Activated T-helper 2 cell treated with anti-CD3 and anti-CD28 coated beads, Interferon-gamma antibody, Interleukin-2, Interleukin-4, amounts not matched to agents 10 μg/mL and 5 μg/mL and 100 μg/mL, durations not matched to agents 14 hours and 24 hours and 36 hours (primary cell): ENCODE data around the gene SHANK1. TPM values are rescaled to one million over a fixed set of nuclear protein-coding genes. Genes with fewer than 3 reads are reported as not detected.
"Not testable (repeated sequence)": the region's sequence is repeated elsewhere in the genome, so short reads cannot be mapped to it uniquely, and the experiment has no call there.

ENCODE experiments used
- DNase-seq: peaks from one replicate; pipeline ENCODE4 v3.0.0; 2021; ENCODE audit warnings: low spot score
- H3K27ac Mint-ChIP-seq: one replicate; pipeline ENCODE4 v1.8.0; 2021; ENCODE audit warnings: mixed read lengths
- H3K27me3 Mint-ChIP-seq: one replicate; pipeline ENCODE4 v1.8.0; 2021; ENCODE audit warnings: low read depth, mixed read lengths
- H3K36me3 Mint-ChIP-seq: one replicate; pipeline ENCODE4 v1.8.0; 2021; ENCODE audit warnings: low read depth, mixed read lengths
- H3K4me1 Mint-ChIP-seq: one replicate; pipeline ENCODE4 v1.8.0; 2021; ENCODE audit warnings: low read depth, mixed read lengths
- H3K4me3 Mint-ChIP-seq: one replicate; pipeline ENCODE4 v1.8.0; 2021; ENCODE audit warnings: low read depth, mild to moderate bottlenecking, moderate library complexity, mixed read lengths
- H3K9me3 Mint-ChIP-seq: one replicate; pipeline ENCODE4 v1.8.0; 2021; ENCODE audit warnings: mixed read lengths
- intact Hi-C: fragments of 100-400 bp; cut with micrococcal nuclease; formaldehyde crosslinking; loops from one replicate; pipeline ENCODE4 v1.15.1; 2023
- total RNA-seq: library from RNA; stranded (reverse); gene quantifications from 2 replicates; pipeline ENCODE4 v1.2.3, GENCODE V29; 2022

Gene SHANK1
- total RNA-seq, 1 donor from 2014 or later, result not detected

DNA sequence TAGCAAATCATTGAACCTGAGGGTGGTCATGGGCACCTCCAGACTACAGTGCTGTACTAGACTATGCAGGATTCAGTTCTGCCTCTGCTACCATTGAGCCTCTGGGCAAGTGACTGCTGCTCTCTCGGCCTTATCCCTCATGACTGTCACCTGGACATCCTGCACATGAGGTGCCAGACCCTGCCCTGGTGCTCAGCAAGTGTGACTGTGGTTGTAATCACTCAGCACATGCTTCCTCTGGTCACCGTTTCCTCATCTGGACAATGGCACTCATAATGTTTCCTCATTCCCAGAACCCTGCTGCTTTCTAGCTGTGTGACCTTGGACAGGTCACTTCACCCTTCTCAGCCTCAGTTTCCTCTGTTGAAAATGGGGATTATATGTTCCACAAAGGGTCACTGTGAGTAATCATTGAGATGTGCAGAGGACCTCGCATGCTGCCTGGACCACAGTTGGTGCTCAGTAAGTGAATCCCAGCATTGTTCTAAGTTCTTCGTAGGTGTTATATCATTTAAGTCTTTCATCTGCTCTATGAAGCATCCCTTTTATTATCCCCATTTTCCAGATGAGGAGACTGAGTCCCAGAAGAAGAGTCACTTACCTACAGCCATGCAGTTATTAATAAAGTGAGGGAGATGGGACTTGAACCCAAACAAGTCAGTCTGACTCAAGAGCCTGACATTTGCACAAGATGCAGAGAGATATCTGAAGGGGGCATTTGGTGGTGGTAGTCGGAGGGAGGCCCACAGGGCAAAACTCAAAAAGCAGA, 83.1 kb downstream of the SHANK1 start:
- no peak for DNase-seq
- peaks cover 29% of the 10 kb centered on the region for H3K27me3 Mint-ChIP-seq
- no peak overlapping the region for H3K27ac Mint-ChIP-seq
- H3K36me3 Mint-ChIP-seq, result no peaks in the 10 kb centered on the region
- intact Hi-C loops, result no loop called here
- no peak overlapping the region for H3K4me3 Mint-ChIP-seq
- peaks cover 2% of the 10 kb centered on the region for H3K4me1 Mint-ChIP-seq
- peaks cover 16% of the 10 kb centered on the region for H3K9me3 Mint-ChIP-seq

DNA sequence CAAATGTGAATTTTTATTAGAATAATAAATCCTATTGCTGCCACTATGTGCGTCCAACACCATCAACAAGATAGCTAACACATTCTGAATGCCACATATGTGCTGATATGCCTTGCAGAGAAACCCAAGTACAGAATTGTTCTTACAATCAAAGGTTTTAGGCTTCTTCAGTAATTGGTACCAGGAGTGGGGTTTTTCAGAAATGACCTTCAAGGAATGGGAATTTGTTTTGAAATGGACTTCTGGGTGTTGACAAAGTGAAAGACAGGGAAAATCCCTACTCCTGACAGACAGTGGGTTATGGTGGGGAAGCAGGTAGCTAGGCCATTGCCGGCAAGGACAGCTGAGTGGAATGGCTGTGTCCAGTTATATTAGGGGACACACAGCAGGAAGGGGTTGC, 85.6 kb downstream of the SHANK1 start:
- no peaks in the 10 kb centered on the region for H3K36me3 Mint-ChIP-seq
- H3K4me1 Mint-ChIP-seq, result no peaks in the 10 kb centered on the region
- intact Hi-C loops, result no loop called here

DNA sequence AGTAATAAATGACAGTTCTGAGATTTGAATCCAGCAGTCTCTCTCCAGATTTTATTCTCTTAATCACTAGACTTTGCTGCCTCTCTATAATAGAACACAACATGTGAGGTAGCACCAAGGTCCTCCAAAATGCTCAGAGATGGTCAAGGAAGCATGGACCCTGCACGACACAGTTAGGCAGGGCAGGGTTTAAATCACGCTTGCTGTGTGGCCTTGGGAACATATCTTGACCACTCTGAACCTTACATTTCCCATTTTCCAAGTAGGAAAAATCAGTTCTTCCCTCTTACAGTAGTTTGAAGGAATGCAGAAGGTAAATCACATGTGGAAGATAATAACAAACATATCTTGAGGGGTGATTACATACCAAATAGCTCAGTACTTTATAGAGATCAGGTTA, 86.2 kb downstream of the SHANK1 start:
- peaks cover 14% of the 10 kb centered on the region for H3K27me3 Mint-ChIP-seq
- no peak for DNase-seq
- peaks cover 16% of the 10 kb centered on the region for H3K9me3 Mint-ChIP-seq
- no peak overlapping the region for H3K27ac Mint-ChIP-seq
- no peaks in the 10 kb centered on the region for H3K36me3 Mint-ChIP-seq
- H3K4me1 Mint-ChIP-seq, result no peaks in the 10 kb centered on the region
- intact Hi-C loops, result no loop called here
- H3K4me3 Mint-ChIP-seq, result no peak overlapping the region

More for the DNA sequence above, 85.6 kb downstream of the SHANK1 start:
- no peak overlapping the region for H3K27ac Mint-ChIP-seq
- DNase-seq, result no peak
- H3K27me3 Mint-ChIP-seq, result peaks cover 20% of the 10 kb centered on the region
- H3K4me3 Mint-ChIP-seq, result no peak overlapping the region
- H3K9me3 Mint-ChIP-seq, result peaks cover 16% of the 10 kb centered on the region

DNA sequence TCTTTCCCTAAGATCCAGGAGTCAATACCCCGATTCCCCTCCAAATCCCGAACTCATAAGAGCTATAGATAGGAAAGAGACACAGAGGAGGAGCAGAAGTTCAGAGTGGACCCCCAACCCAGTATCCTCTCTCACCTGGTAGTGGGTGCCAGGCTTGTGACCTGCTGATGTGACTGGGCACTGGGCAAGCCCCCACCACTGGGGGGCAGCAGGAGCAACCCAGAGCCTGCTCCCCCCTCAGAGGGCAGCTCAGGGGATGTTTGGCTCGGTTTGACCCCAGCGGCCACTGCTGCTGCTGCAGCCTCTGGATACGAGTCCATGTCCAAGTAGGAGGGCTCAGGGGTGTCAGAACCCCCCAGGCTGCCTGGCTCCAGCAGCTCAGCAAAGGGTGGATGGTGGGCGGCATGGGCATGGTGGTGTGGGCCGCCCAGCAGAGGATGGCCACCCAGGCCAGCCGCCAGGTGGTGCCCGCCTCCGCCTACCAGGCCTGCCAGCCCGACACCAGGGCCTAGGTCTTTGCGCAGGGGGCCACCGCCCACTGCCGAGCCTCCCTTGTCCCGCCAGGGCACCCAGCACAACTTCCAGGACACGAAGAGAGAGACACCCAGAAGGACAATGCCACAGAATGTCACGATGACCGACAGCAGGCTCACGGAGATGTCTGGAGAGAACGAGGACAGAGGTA, 87.3 kb downstream of the SHANK1 start:
- H3K4me3 Mint-ChIP-seq, result no peak overlapping the region
- H3K4me1 Mint-ChIP-seq, result no peaks in the 10 kb centered on the region
- intact Hi-C loops, result no loop called here
- no peak for DNase-seq
- peaks cover 16% of the 10 kb centered on the region for H3K9me3 Mint-ChIP-seq
- H3K27me3 Mint-ChIP-seq, result peaks cover 3% of the 10 kb centered on the region
- no peak overlapping the region for H3K27ac Mint-ChIP-seq
- no peaks in the 10 kb centered on the region for H3K36me3 Mint-ChIP-seq

DNA sequence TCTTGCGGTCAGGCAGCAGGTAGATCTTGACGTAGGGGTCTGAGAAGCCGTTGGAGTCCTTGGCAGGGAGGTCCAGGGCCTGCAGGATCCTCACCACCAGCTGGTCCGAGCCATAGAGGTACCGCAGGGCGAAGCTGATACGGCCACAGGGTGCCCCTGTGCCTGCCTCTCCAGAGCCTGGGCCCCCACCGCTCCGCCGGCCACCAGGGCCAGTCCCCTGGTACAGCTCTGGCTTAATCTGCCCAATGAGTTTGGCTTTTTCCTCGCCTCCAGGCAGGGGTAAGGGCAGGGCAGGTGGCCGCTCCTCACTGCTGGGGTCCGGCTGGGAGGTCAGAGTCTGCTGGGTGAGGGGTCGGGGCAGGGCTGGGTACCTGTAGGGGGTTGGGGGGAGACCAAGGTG, 89.8 kb downstream of the SHANK1 start:
- no peak for DNase-seq
- Mint-ChIP-seq H3K4me3 (no peak overlapping the region), H3K27ac (no peak overlapping the region), H3K4me1 (no peaks in the 10 kb centered on the region), H3K27me3 (no peaks in the 10 kb centered on the region), H3K36me3 (no peaks in the 10 kb centered on the region), H3K9me3 (peaks cover 13% of the 10 kb centered on the region)
- intact Hi-C loops, result no loop called here

DNA sequence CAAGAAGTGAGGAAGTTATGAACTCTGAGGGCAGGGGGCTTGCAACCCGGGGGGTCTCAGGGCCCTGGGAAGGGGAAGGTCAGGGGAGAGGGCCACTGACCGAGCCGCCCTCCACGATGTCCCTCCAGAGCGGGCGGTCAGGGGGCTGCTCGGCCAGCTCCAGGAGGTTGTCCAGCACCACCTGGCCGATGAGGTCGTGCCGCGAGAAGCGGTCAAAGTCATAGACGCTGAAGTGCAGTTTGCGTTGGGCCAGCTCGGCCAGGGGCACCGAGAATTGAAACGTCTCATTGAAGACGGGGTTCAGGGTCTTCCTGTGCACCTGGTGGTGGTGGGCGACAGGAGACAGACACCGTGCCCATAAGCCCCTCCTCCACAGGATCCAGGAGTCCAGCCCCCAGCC, 90.4 kb downstream of the SHANK1 start:
- Mint-ChIP-seq H3K27me3 (no peaks in the 10 kb centered on the region), H3K9me3 (peaks cover 12% of the 10 kb centered on the region), H3K36me3 (no peaks in the 10 kb centered on the region), H3K4me1 (no peaks in the 10 kb centered on the region), H3K4me3 (no peak overlapping the region), H3K27ac (no peak overlapping the region)
- no peak for DNase-seq
- intact Hi-C loops, result no loop called here

DNA sequence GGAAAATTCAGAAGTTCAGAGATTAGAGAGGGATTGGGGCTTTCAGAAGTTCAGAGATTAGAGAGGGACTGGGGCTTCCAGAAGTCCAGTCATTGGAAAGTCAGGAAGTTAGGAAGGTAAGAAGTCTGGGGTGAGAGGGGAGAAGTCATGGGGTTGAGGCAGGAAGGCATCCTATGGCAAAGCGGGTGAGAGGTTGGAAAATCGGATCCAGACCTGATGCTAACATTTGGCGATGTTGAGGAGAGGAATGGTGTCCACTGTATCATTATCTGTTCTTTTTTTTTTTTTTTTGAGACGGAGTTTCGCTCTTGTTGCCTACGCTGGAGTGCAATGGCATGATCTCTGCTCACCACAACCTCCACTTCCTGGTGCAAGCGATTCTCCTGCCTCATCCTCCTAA, 91.1 kb downstream of the SHANK1 start:
- Mint-ChIP-seq H3K36me3 (no peaks in the 10 kb centered on the region), H3K9me3 (peaks cover 7% of the 10 kb centered on the region), H3K27ac (no peak overlapping the region), H3K4me3 (no peak overlapping the region), H3K27me3 (no peaks in the 10 kb centered on the region), H3K4me1 (no peaks in the 10 kb centered on the region)
- intact Hi-C loops, result no loop called here
- no peak for DNase-seq

DNA sequence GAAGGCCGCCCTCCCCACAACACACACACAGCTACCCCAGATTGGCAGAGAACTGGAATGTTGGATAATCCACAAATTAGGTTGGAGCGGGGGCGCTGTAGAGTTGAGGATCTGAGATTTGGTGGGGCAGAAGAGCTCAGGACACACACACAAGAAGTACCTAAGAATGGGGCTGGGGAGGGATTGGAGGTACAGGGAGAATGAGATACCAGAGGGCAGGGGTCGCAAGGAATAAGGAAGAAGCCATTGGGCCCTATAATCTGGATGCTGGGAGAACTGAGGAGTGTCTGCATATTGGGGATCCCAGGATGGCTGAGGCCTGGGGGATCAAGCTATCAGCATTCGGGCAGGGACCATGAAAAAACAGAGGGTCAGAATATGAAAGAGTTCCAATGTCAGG, 91.5 kb downstream of the SHANK1 start:
- Mint-ChIP-seq H3K4me1 (no peaks in the 10 kb centered on the region), H3K9me3 (peaks cover 3% of the 10 kb centered on the region), H3K27ac (no peak overlapping the region), H3K4me3 (no peak overlapping the region), H3K36me3 (no peaks in the 10 kb centered on the region), H3K27me3 (no peaks in the 10 kb centered on the region)
- DNase-seq, result no peak
- intact Hi-C loops, result no loop called here

DNA sequence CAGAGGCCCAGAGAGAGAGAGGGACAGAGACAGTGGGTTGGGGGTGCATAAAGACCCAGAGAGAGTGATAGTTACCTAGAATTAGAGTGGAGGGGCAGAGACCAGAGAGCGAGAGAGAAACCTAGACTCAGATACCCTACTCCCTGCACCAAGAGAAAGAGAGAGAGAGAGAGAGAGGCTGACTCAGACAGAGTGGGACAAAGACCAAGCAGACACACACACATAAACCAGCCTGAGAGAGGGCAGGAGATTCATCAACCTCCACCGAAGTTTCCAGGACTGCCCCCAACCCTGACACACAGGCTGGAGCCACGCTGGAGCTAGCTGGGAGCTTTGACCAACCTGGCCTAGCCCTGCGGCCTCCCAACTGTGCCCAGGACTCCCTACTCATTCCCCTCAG, 92.8 kb downstream of the SHANK1 start:
- Mint-ChIP-seq H3K9me3 (no peaks in the 10 kb centered on the region), H3K36me3 (no peaks in the 10 kb centered on the region), H3K4me3 (no peak overlapping the region), H3K27ac (no peak overlapping the region), H3K27me3 (no peaks in the 10 kb centered on the region), H3K4me1 (no peaks in the 10 kb centered on the region)
- DNase-seq, result no peak
- intact Hi-C loops, result no loop called here

DNA sequence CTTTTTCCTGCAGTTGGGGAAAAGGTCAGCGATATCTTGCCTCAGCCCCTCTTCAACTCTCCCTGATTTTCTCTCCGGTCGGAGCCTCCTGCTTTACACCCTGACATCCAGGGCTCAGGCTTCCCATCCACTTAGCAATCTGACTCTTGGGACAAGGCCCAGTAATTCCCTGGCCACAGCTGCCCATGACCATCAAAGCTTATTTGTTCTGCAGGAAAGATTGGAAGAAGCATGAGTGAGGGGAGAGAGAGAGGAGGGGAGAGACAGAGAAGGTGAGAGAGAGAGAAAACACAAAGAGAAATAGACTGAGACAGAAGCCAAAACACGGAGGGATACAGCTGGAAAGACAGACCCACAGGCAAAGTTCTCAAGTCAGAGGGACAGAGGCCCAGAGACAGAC, 93.6 kb downstream of the SHANK1 start:
- intact Hi-C loops, result no loop called here

DNA sequence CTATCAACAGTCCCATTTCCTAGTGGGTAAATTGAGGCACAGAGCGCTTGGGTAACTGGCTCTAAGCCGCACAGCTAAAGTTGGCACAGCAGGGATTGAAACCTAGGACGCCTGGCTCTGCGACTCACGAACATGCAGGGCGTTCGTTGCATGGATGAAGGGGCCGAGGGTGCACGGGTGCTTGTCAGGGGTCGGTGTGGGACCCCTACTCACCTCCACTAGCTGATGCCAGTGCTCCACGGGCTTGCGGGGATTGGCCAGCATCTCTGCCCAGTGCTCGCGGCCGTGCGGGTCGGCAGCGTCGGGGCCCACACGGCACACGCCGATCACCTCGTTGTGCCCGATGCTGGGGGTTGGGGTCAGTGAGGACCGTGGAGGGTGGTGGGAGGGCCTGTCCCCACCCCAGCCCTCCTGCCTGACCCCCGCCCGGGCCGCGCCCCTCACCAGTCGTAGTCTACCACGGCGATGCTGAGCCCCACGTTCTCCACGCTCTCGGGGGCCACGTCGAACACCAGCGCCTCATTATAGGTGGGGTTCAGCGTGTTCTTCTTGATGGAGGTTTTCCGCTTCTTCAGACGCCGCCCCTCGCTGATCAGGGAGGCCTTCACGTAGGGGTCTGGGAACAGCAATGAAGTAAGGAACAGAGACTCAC, 94.5 kb downstream of the SHANK1 start:
- Mint-ChIP-seq H3K36me3 (no peaks in the 10 kb centered on the region), H3K9me3 (no peaks in the 10 kb centered on the region), H3K27me3 (no peaks in the 10 kb centered on the region), H3K27ac (no peak overlapping the region), H3K4me3 (no peak overlapping the region), H3K4me1 (no peaks in the 10 kb centered on the region)
- intact Hi-C loops, result no loop called here
- DNase-seq, result no peak

More for the DNA sequence above, 93.6 kb downstream of the SHANK1 start:
- Mint-ChIP-seq H3K4me1 (no peaks in the 10 kb centered on the region), H3K4me3 (no peak overlapping the region), H3K27me3 (no peaks in the 10 kb centered on the region), H3K36me3 (no peaks in the 10 kb centered on the region), H3K9me3 (no peaks in the 10 kb centered on the region), H3K27ac (no peak overlapping the region)
- no peak for DNase-seq

DNA sequence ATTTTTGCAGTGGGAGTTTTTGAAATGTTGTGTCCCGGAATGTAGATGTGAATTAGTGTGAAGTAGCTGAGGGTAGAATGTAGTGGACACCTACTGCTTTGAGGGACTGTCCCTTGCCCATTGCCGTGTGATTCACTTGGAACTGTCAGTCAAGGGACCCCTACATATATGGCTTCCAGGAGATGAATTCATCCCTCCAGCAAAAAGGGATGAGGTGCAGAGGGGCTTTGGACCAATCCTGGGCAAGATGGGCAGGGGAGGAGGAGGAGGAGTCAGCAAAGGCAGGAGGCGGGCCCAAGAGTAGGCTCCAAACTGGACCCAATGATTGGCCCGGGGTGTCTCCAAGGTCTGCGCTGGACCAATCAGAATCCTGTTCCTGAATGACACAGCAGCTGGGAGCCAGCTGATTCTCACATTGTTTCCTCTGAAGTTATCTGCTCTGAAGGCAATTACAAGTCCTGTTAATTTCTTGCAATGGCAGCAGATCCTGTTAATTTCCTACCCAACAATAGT, 99.2 kb downstream of the SHANK1 start:
- H3K36me3 Mint-ChIP-seq, H3K27me3 Mint-ChIP-seq, H3K9me3 Mint-ChIP-seq, intact Hi-C loops, DNase-seq, H3K27ac Mint-ChIP-seq, H3K4me1 Mint-ChIP-seq, H3K4me3 Mint-ChIP-seq: not testable (repeated sequence)

DNA sequence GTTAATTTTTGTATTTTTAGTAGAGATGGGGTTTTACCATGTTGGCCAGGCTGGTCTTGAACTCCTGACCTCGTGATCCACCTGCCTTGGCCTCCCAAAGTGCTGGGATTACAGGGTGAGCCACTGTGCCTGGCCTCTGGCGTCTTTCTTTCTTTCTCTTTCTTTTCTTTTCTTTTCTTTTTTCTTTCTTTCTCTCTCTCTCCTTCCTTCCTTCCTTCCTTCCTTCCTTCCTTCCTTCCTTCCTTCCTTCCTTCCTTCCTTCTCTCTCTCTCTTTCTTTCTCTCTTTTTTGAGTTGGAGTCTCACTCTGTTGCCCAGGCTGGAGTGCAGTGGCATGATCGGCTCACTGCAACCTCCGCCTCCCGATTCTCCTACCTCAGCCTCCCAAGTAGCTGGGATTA, 100.4 kb downstream of the SHANK1 start:
- DNase-seq, H3K9me3 Mint-ChIP-seq, intact Hi-C loops, H3K27me3 Mint-ChIP-seq, H3K4me3 Mint-ChIP-seq, H3K4me1 Mint-ChIP-seq, H3K36me3 Mint-ChIP-seq, H3K27ac Mint-ChIP-seq: not testable (repeated sequence)
